22Rv1 (cell line): ENCODE measurements around the gene CISD1.
"Not testable (repeated sequence)": the region's sequence is repeated elsewhere in the genome, so short reads cannot be mapped to it uniquely, and the experiment has no call there.

ENCODE experiments used
- CTCF ChIP-seq: fragments of 450-650 bp; IDR thresholded peaks from 2 replicates; pipeline ENCODE4 v1.5.1; 2017; ENCODE audit warnings: mild to moderate bottlenecking
- ZFX ChIP-seq: fragments of 450-650 bp; IDR thresholded peaks from 2 replicates; pipeline ENCODE4 v1.6.1; 2017; ENCODE audit warnings: antibody characterized with exemption, borderline replicate concordance

- TF ChIP-seq CTCF, ZFX: not testable (repeated sequence)
Measured at GRCh38 chr10:58256013-58256780, 12.8 kb upstream of the CISD1 start.
